ENCODE measurements around the gene NALF2.

- no peak for TF ChIP-seq CTCF (IDR thresholded peaks at IDR 0.05 in 8 of 11, conservative IDR thresholded peaks at IDR 0.05 in 3 of 11)
- TF ChIP-seq POLR2A (IDR thresholded peaks at IDR 0.05), result no peak
- TF ChIP-seq POLR2AphosphoS5 (IDR thresholded peaks at IDR 0.05), result no peak
Observed at GRCh38 chrX:69507500-69507789, 3.3 kb downstream of the NALF2 start.

All from spleen (tissue), 7 donors.